Lung (tissue), 12 donors: ENCODE data around the gene GABRB1. TPM values are rescaled to one million over a fixed set of nuclear protein-coding genes. Genes with fewer than 3 reads are reported as not detected.
A peak's percentile ranks its signal among the peaks of the same experiment; 100 is the strongest.

Experiments used
- ATAC-seq: fragments of 200-7000 bp; cut with Tn5 transposase; one replicate; pipeline ENCODE4 v1.9.1; 2020; ENCODE audit warnings: moderate number of reproducible peaks; ENCODE audit not compliant: insufficient read depth, low FRiP score
- DNase-seq, 3 donors: peaks; one replicate each; pipeline ENCODE4 v3.0.0-alpha.2; 2013 to 2017
- H3K27ac ChIP-seq, 2 donors: one replicate each; pipeline ENCODE4 v1.5.1; 2013; ENCODE audit warnings: mild to moderate bottlenecking in 2 of 2, moderate library complexity in 2 of 2, control low read depth in 1 of 2, inconsistent platforms in 1 of 2, low read depth in 1 of 2, low read length in 1 of 2
- H3K27me3 ChIP-seq, 3 donors: one replicate each; pipeline ENCODE4 v1.5.1; 2013; ENCODE audit warnings: low read length in 2 of 3; ENCODE audit not compliant: control insufficient read depth in 3 of 3, insufficient read depth in 3 of 3
- H3K36me3 ChIP-seq, 4 donors: one replicate each; pipeline ENCODE4 v1.5.1; 2013; ENCODE audit warnings: low read length in 4 of 4, mild to moderate bottlenecking in 1 of 4, moderate library complexity in 1 of 4; ENCODE audit not compliant: control insufficient read depth in 4 of 4, insufficient read depth in 4 of 4
- H3K4me1 ChIP-seq, 5 donors: one replicate each; pipeline ENCODE4 v1.5.1; 2013; ENCODE audit warnings: low read length in 5 of 5, mild to moderate bottlenecking in 2 of 5, moderate library complexity in 1 of 5; ENCODE audit not compliant: control insufficient read depth in 5 of 5, insufficient read depth in 5 of 5
- H3K4me3 ChIP-seq: one replicate; pipeline ENCODE4 v1.5.1; 2013; ENCODE audit warnings: mild to moderate bottlenecking, control low read depth, moderate library complexity
- H3K9ac ChIP-seq, 2 donors: one replicate each; pipeline ENCODE4 v1.5.1; 2013; ENCODE audit warnings: low read length in 2 of 2, control low read depth in 1 of 2; ENCODE audit not compliant: insufficient read depth in 1 of 2
- H3K9me3 ChIP-seq, 4 donors: one replicate each; pipeline ENCODE4 v1.5.1; 2013; ENCODE audit warnings: low read length in 3 of 4, mild to moderate bottlenecking in 1 of 4, moderate library complexity in 1 of 4; ENCODE audit not compliant: control insufficient read depth in 4 of 4, insufficient read depth in 3 of 4
- CTCF ChIP-seq: IDR thresholded peaks from 2 replicates; pipeline ENCODE4 v1.5.1; 2012; ENCODE audit warnings: mild to moderate bottlenecking; ENCODE audit errors: control extremely low read depth, extremely low read depth
- WGBS, 2 donors: extraction: QIAGEN DNeasy Blood & Tissue Kit; methylation state at CpG; one replicate each; pipeline ENCODE4 v1.1.7; 2013; 5-methylcytosine and 5-hydroxymethylcytosine counted together
- polyA plus RNA-seq, 2 donors: library from polyadenylated mRNA; stranded (reverse); fragments of 200-250 nt; gene quantifications; one replicate each; pipeline ENCODE4 v1.2.1, GENCODE V29; 2013
- total RNA-seq, 2 donors: library from RNA; depleted of rRNA in 1 of 2; stranded (reverse); fragments of >200 nt in 1 of 2; gene quantifications; one replicate each; pipeline ENCODE4 v1.2.1, GENCODE V29; 2014 to 2021
- donor health status: control.
- donor health status: control.
- donor health status: Bipolar disorder and iron deficiency.
- donor health status: healthy.
- donor health status: DM: yes; HTN: yes; CAD: no.

GABRB1 gene
- total and polyA plus RNA-seq, 4 donors = 0.34 TPM; not detected in 3

- peak in 1 of 3 donors; percentile 32 for DNase-seq
- 86 to 90% methylated on average over 1 of the region's 1 CpG for WGBS, 2 donors
- no peaks in the 10 kb centered on the region for H3K36me3 ChIP-seq
Observed at GRCh38 chr4:47038263-47038662, 6.9 kb downstream of the GABRB1 start.

GRCh38 chr4:47040828-47041227, 9.5 kb downstream of the GABRB1 start:
- Histone ChIP-seq H3K9me3 (no peaks in the 10 kb centered on the region), H3K4me3 (no peak overlapping the region), H3K9ac (no peak overlapping the region), H3K27me3 (no peaks in the 10 kb centered on the region), H3K36me3 (no peaks in the 10 kb centered on the region), H3K4me1 (peaks cover 0 to 2% (median 0%) of the 10 kb centered on the region in 5 donors), H3K27ac (no peak overlapping the region)
- no peak for TF ChIP-seq CTCF
- 89 to 91% methylated on average over 3 of the region's 3 CpGs for WGBS, 2 donors
- ATAC-seq (no peak), DNase-seq (no peak)

More at GRCh38 chr4:47038263-47038662, 6.9 kb downstream of the GABRB1 start:
- Histone ChIP-seq H3K27me3 (peaks cover 0 to under 1% (median 0%) of the 10 kb centered on the region in 3 donors), H3K4me3 (no peak overlapping the region), H3K4me1 (peaks cover 0 to 2% (median 0%) of the 10 kb centered on the region in 5 donors), H3K9ac (no peak overlapping the region), H3K9me3 (no peaks in the 10 kb centered on the region), H3K27ac (no peak overlapping the region)
- no peak for TF ChIP-seq CTCF
- ATAC-seq = no peak

GRCh38 chr4:47043821-47044220, 12.5 kb downstream of the GABRB1 start:
- H3K9me3 ChIP-seq = no peaks in the 10 kb centered on the region
- DNase-seq (no peak), ATAC-seq (no peak)
- H3K36me3 ChIP-seq = no peaks in the 10 kb centered on the region
- no peaks in the 10 kb centered on the region for H3K4me1 ChIP-seq
- 63 to 69% methylated on average over 3 of the region's 3 CpGs for WGBS, 2 donors
- H3K4me3 ChIP-seq = no peak overlapping the region
- no peak for TF ChIP-seq CTCF
- no peaks in the 10 kb centered on the region for H3K27me3 ChIP-seq
- H3K9ac ChIP-seq = no peak overlapping the region
- no peak overlapping the region for H3K27ac ChIP-seq

- no peak overlapping the region for H3K4me3 ChIP-seq
- ATAC-seq (no peak), DNase-seq (no peak)
- no peaks in the 10 kb centered on the region for H3K9me3 ChIP-seq
- no peaks in the 10 kb centered on the region for H3K4me1 ChIP-seq
- 79 to 84% methylated on average over 1 of the region's 1 CpG for WGBS, 2 donors
- no peak overlapping the region for H3K9ac ChIP-seq
- TF ChIP-seq CTCF = no peak
- H3K27ac ChIP-seq = no peak overlapping the region
- H3K27me3 ChIP-seq = no peaks in the 10 kb centered on the region
- H3K36me3 ChIP-seq = no peaks in the 10 kb centered on the region
Observed at GRCh38 chr4:47045261-47045660, 13.9 kb downstream of the GABRB1 start.
